GM12892 (cell line): ENCODE data around the gene PSMA7. TPM values are rescaled to one million over a fixed set of nuclear protein-coding genes. Genes with fewer than 3 reads are reported as not detected.

ENCODE experiments used
- DNase-seq: peaks from one replicate; pipeline ENCODE4 v3.0.0; 2011; ENCODE audit not compliant: insufficient read length
- FAIRE-seq: peaks from 2 replicates; lab custom pipeline; 2011; peaks lifted over from hg19 to GRCh38; lab: Jason Lieb, UNC
- POLR2A ChIP-seq: IDR thresholded peaks from 2 replicates; pipeline ENCODE4 v1.6.1; 2011; ENCODE audit warnings: low read depth, low read length, control low read depth
- POLR2AphosphoS5 ChIP-seq: IDR thresholded peaks from 2 replicates; pipeline ENCODE4 v1.6.1; 2011; ENCODE audit warnings: low read depth, low read length, control low read depth
- TAF1 ChIP-seq: IDR thresholded peaks from 2 replicates; pipeline ENCODE4 v1.6.1; 2011; ENCODE audit warnings: low read depth, mild to moderate bottlenecking, control low read depth, low read length, borderline replicate concordance
- polyA plus RNA-seq: library from polyadenylated mRNA; unstranded; fragments of >200 nt; gene quantifications from one replicate; pipeline ENCODE4 v1.2.1, GENCODE V29; 2012; ENCODE audit warnings: missing spikeins, inconsistent platforms; ENCODE audit not compliant: missing spikeins

The PSMA7 gene
- polyA plus RNA-seq: 261 TPM

DNA sequence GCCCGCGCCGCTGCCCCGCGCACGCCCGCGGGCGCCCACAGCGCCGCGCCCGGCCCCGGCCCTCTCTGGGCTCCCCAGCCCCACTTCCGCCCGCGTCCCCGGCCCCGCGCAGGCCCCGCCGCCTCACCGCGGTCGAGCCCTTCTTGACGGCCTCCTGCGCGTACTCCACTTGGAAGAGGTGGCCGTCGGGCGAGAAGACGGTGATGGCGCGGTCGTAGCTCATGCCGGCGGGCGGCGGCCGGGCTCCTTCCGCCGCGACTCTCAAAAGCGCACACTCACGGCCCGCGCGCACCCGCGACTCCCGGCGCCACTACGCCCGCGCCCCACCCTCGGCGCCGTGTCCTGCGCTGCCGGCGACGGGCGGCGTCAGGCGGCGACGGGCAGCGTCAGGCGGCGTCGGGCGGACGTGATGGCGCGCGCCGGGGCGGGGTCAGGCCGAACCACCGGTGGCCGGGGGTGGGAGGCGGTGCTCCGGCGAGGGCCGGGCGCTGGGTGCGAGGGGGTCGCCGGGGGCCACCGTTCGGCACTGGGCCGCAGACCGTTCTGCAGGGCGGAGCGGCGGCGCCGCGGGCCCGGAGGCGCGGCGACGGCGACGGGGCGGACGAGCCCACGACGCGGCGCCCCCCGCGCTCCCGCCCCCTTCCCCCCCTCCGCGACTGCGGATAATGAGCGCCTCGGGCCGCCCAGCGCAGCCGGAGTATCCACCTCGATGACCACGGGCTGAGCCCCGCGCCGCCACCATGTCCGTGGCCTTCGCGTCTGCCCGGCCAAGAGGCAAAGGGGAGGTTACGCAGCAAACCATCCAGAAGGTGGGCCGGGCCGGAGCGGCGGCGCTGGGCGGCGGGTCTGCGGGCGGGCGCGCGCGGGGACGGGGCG is at the start of gene PSMA7, which contains the start of gene SS18L1:
Gene PSMA7, minus strand, starts transcription at position 314 of the 876 bp plus-strand sequence. Its CDS starts 91 bp downstream, at position 223.
Gene SS18L1, plus strand, starts transcription at position 689 of the 876 bp plus-strand sequence. Its CDS starts 52 bp downstream, at position 741.
- DNase-seq: peak; percentile 90
- FAIRE-seq: peak; percentile 90
- TF ChIP-seq POLR2A (peak; percentile 75; the same call in 1 of the 2 replicates), POLR2AphosphoS5 (peak; percentile 37; the same call in 1 of the 2 replicates), TAF1 (peak; percentile 65)

GRCh38 chr20:62192635-62193034 is 49.4 kb upstream of the PSMA7 start:
- no peak for TF ChIP-seq POLR2AphosphoS5
- TF ChIP-seq POLR2A: no peak
- no peak for TF ChIP-seq TAF1
- FAIRE-seq: no peak
- no peak for DNase-seq

GRCh38 chr20:62191781-62192559 is 48.8 kb upstream of the PSMA7 start:
- no peak for DNase-seq
- TF ChIP-seq TAF1: no peak
- no peak for TF ChIP-seq POLR2A
- TF ChIP-seq POLR2AphosphoS5: no peak
- FAIRE-seq: no peak

GRCh38 chr20:62190639-62191411 is 47.6 kb upstream of the PSMA7 start:
- DNase-seq (no peak), FAIRE-seq (no peak)
- no peak for TF ChIP-seq POLR2A
- no peak for TF ChIP-seq POLR2AphosphoS5

GRCh38 chr20:62186887-62187866 is 44.0 kb upstream of the PSMA7 start:
- DNase-seq: no peak
- FAIRE-seq: no peak
- TF ChIP-seq POLR2A (no peak), POLR2AphosphoS5 (no peak), TAF1 (no peak)

- TF ChIP-seq POLR2A: no peak
- TF ChIP-seq TAF1: no peak
- TF ChIP-seq POLR2AphosphoS5: no peak
- FAIRE-seq: no peak
These were observed 42.9 kb upstream of the PSMA7 start for GRCh38 chr20:62186096-62186426.

DNA sequence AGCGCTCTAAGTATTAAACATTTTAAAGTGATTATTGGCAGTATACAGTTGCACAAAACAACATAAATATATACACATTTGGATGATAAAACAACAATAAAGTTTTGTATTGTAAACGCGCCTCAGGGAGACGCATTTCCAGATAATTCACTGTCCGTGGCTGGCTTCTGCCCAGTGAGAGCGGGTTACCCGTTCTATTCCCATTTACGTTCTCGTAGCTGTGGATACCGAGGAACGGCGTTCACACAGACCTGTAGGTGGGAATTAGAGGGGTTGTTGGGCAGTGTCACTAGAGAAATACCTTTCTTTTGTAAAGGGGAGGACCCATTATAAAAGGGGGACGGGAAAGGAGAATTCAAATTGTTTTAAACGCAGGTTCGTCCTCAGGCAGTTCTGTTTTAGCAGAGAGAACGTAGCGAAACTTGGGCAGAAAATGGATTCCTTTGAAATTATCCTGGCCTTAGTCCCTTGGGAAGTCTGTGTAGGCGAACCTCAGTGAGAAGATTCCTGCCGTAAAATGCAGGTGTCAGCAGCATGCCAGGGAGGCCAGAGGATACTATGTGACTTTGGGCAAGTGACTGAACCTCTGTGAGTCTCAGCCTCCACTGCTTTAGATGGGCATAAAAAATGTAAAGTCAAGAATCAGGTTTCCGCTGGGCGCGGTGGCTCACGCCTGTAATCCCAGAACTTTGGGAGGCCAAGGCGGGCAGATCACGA is 40.4 kb upstream of the PSMA7 start:
- DNase-seq: no peak
- no peak for FAIRE-seq
- TF ChIP-seq POLR2AphosphoS5 (no peak), TAF1 (no peak), POLR2A (no peak)

More at GRCh38 chr20:62186096-62186426, 42.9 kb upstream of the PSMA7 start:
- no peak for DNase-seq

DNA sequence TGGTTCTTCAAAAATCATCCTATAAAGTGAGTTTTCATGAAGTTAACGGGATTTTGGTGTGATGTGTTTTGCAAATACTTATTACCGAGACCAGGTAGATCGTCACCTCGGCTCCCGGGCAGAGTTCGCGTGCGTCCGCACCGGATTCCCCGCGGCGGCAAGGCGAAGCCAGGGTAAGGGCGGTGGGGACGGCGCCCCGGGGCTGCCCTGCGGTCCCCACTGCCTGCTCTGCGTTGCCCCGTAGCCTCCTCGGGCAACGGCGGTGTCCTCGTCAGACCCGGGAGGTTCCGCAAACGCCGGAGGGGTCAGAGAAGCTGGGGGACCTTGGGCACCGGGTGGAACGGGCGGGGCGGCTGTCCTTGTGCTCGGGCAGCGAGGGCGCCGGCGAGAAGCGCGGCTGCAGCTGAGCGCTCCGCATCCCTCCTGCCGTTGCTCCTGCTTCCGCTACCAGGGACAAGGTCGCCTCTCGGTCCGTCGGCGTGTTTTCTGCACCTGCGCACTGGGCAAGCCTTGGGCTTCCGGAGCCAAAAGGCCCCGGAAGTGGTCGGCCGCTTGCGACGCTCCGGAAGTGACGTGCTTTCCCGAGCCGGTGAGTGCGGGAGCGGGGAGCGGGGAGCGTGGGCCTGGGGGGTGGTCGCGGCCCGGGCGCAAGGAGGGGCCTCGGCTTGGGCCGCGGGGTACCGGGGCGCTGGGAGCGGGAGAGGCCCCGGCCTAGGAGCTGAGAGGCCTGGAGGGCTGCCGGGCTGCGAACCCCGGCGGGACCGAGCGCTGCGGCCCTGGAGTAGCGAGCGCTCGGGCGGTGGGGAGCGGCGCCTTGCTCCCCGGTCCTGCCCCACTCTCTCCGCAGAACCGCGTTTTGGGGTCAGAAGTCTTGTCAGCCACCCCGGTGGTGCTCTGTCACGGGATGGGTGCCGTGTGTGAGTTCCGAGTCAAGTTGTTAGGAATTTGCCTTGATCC is 39.6 kb upstream of the PSMA7 start, which contains the start of gene MTG2:
Gene MTG2, plus strand, starts transcription at position 560 of the 957 bp plus-strand sequence. CDS start 10,393 bp downstream, outside the sequence.
- FAIRE-seq (peak; percentile 86), DNase-seq (peak; percentile 100)

More for the DNA sequence above, 39.6 kb upstream of the PSMA7 start, which contains the start of gene MTG2:
- TF ChIP-seq POLR2AphosphoS5: peak; percentile 98
- TF ChIP-seq POLR2A: peak; percentile 99
- peak; percentile 80; the same call in 1 of the 2 replicates for TF ChIP-seq TAF1
